Stimulated activated naive B cell treated with anti-CD40 and anti-IgM and Interleukin-4, amounts not matched to agents 10 μg/mL and 1 μg/mL and 100 μg/mL, for 72 hours (primary cell): ENCODE results near the gene MYEOV.
A peak's percentile ranks its signal among the peaks of the same experiment; 100 is the strongest.

Source experiments
- ATAC-seq, 2 donors: fragments of 150-1000 bp; cut with Tn5 transposase; replicated peaks; 2 replicates each; pipeline ENCODE4 v1.10.0; 2021; ENCODE audit warnings: moderate library complexity in 1 of 2
- DNase-seq: peaks from one replicate; pipeline ENCODE4 v3.0.0; 2021
- H3K27ac Mint-ChIP-seq: one replicate; pipeline ENCODE4 v1.8.0; 2022; ENCODE audit warnings: mild to moderate bottlenecking, mixed read lengths
- H3K27me3 Mint-ChIP-seq, 2 donors: one replicate each; pipeline ENCODE4 v1.8.0; 2022; ENCODE audit warnings: mixed read lengths in 2 of 2
- H3K36me3 Mint-ChIP-seq, 2 donors: one replicate each; pipeline ENCODE4 v1.8.0; 2022; ENCODE audit warnings: mixed read lengths in 2 of 2, mild to moderate bottlenecking in 1 of 2
- H3K4me1 Mint-ChIP-seq, 2 donors: one replicate each; pipeline ENCODE4 v1.8.0; 2022; ENCODE audit warnings: mixed read lengths in 2 of 2, mild to moderate bottlenecking in 1 of 2
- H3K4me3 Mint-ChIP-seq, 2 donors: one replicate each; pipeline ENCODE4 v1.8.0; 2022; ENCODE audit warnings: mild to moderate bottlenecking in 2 of 2, mixed read lengths in 2 of 2, moderate library complexity in 1 of 2
- H3K9me3 Mint-ChIP-seq, 2 donors: one replicate each; pipeline ENCODE4 v1.8.0; 2022; ENCODE audit warnings: mixed read lengths in 2 of 2, mild to moderate bottlenecking in 1 of 2

MYEOV gene

DNA sequence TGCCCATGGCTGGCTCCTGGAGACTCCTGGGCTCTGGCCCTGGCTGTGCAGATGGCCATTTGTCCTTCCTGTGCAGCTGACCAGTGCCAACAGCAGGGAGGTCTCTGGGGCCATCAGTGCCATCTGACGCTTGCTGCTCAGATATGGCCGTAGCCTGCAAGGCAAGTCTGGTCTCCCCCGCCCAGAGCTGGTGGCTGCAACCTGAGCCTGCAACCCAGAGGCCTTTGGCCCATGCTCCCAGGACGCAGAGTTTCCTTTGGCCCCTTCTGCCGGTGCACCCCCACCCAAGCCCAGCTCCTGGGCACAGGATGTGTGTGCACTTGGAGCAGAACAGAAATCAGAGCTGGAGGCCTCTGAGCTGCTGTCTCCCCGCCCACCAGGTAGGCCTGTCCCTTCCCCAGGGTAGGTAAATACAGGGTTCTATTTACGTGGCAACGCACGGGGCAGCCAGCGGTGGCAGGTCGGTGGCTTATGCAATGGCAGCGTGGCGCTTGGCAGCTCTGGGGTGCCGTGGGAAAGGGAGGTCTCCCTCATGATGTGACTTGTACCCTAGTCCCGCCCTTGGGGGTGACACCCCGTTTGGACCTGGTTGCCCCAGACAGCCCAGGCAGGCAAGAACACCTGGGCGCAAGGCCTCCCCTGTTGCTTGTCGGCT is 21.0 kb upstream of the MYEOV start:
- H3K9me3 Mint-ChIP-seq: peaks cover 5% of the 10 kb centered on the region in 2 donors
- no peak for ATAC-seq
- peaks cover 15 to 22% of the 10 kb centered on the region in 2 donors for H3K4me1 Mint-ChIP-seq
- no peak for DNase-seq
- no peaks in the 10 kb centered on the region for H3K36me3 Mint-ChIP-seq
- no peak overlapping the region for H3K4me3 Mint-ChIP-seq
- H3K27ac Mint-ChIP-seq: no peak overlapping the region
- peaks cover 6% of the 10 kb centered on the region in 2 donors for H3K27me3 Mint-ChIP-seq

DNA sequence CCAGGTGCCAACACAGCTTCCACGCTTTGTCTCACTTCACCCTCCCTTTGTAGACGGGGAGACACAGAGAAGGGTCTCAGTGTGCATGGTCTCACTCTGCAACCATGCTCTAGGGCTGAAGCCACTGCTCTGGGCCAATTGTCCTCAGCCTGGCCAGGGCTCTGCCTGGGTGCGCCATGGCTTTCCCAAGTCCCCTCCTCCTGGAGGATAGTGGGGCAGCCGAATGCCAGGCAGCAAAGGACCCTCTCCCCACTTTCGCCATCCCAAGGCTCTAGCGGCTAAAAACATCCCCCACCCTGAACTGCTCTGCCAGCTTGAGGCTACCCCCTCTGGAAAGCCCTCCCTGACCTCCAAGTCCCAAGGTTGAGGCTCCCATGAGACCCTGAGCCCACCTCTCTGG is 20.4 kb upstream of the MYEOV start:
- ATAC-seq: no peak
- Mint-ChIP-seq H3K4me1 (peaks cover 16 to 22% of the 10 kb centered on the region in 2 donors), H3K36me3 (no peaks in the 10 kb centered on the region), H3K4me3 (no peak overlapping the region), H3K9me3 (peaks cover 5% of the 10 kb centered on the region in 2 donors), H3K27ac (no peak overlapping the region), H3K27me3 (peaks cover 6% of the 10 kb centered on the region in 2 donors)
- no peak for DNase-seq

DNA sequence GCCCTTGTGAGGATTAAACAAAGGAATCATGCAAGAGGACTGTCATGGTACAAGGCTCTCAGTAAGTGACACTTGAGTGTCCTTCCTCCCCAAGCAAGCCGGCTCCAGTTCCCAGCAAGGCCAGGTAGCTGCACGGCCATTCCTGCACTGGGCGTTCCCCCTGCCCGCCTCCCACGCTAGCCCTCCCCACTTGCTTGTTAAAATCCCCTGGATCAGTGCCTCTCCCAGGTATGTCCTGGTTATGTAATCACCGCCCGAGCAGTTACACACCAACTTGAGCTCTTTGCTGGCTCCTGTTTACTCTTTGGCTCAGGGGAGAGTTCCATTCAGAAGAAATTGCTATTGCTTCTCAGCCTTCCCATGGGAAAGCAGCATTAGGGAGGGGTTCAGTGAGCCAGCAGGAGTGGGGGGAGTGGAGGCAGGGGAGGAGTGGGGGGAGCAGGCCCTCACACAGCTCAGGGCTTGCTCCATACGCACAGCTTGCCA is 19.4 kb upstream of the MYEOV start:
- Mint-ChIP-seq H3K27me3 (peaks cover 6% of the 10 kb centered on the region in 2 donors), H3K4me1 (peaks cover 16 to 22% of the 10 kb centered on the region in 2 donors), H3K4me3 (no peak overlapping the region), H3K36me3 (no peaks in the 10 kb centered on the region), H3K9me3 (peaks cover 5% of the 10 kb centered on the region in 2 donors), H3K27ac (no peak overlapping the region)
- no peak for DNase-seq
- no peak for ATAC-seq

DNA sequence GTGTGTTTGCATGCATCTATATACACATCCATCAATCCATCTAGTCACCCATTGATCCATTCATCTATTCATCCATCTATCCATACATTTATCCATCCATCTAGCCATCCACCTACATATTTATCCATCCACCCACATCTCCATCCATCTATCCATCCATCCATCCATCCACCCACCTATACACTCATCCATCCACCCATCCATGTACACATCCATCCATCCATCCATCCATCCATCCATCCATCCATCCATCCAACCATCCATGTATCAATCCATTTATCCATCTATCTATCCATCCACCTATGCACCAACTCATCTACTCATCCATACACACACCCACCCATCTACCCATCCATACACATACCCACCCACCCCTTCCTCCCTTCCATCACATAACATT is 18.8 kb upstream of the MYEOV start:
- Mint-ChIP-seq H3K4me1 (peaks cover 16 to 22% of the 10 kb centered on the region in 2 donors), H3K27me3 (peaks cover 6% of the 10 kb centered on the region in 2 donors), H3K4me3 (no peak overlapping the region), H3K9me3 (peaks cover 5% of the 10 kb centered on the region in 2 donors), H3K27ac (no peak overlapping the region), H3K36me3 (no peaks in the 10 kb centered on the region)
- ATAC-seq (no peak), DNase-seq (no peak)

DNA sequence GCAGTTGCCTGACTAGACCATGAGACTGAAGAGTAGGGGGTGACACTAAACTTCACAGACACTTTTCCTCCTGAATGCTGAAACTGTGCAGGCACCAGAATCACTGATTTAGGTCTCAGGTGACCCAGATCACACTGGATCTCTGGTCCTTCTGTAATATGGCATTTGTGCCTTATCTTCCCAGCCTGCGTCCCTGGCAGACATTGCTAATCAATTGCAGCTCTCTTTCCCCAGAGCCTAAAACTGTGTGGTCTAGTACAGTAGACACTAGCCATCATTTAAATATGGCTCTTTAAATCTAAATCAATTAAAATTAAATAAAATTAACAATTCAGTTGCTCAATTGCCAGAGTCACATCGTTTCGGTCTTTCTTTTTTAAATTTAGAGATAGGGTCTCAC is 17.8 kb upstream of the MYEOV start:
- peaks cover 5% of the 10 kb centered on the region in 2 donors for H3K9me3 Mint-ChIP-seq
- H3K27ac Mint-ChIP-seq: no peak overlapping the region
- no peaks in the 10 kb centered on the region for H3K36me3 Mint-ChIP-seq
- H3K4me3 Mint-ChIP-seq: no peak overlapping the region
- peaks cover 16 to 20% of the 10 kb centered on the region in 2 donors for H3K4me1 Mint-ChIP-seq
- peaks cover 6% of the 10 kb centered on the region in 2 donors for H3K27me3 Mint-ChIP-seq
- DNase-seq (no peak), ATAC-seq (no peak)

DNA sequence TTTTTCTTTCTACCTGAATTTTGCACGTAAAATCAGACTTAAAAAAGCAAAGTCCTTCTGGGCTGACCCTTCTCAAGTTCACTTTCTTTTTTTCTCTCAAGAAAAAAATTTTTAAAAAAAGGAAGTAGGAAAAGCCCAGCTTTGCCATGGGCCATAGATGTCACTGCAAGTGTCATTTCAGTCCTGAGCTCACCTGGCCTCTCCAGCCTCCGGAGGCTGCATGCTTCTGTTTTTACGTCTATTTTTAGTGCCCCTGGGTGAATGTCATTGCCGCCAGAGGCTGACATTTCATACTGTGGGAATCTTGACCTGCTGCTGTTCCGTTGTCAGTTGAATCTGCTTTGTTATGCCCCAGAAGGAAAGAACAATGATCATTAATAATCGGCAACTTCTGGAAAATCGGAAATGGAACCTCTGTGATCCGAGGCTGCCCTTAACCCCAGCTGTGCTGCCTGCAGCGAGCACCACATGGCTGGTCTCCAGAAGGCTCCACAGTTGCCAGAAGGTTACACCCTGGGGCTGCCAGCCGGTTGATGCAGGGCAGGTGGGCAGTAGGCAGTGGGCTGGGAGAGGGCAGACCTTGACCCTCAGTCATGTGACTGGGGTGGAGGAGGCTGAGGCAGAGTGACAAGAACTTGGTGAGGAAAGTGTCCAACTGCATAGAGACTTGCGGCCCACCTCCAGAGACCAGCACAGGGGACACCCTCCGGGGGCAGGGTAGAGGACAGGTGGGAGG is 16.7 kb upstream of the MYEOV start:
- Mint-ChIP-seq H3K27ac (peak overlapping the region; percentile 92), H3K9me3 (peaks cover under 1% of the 10 kb centered on the region in 2 donors), H3K4me1 (peaks cover 16 to 19% of the 10 kb centered on the region in 2 donors), H3K36me3 (no peaks in the 10 kb centered on the region), H3K4me3 (peak overlapping the region; percentile 56 to 73), H3K27me3 (peaks cover 6% of the 10 kb centered on the region in 2 donors)
- peak; percentile 46 for DNase-seq
- ATAC-seq: peak; percentile 91 to 94

DNA sequence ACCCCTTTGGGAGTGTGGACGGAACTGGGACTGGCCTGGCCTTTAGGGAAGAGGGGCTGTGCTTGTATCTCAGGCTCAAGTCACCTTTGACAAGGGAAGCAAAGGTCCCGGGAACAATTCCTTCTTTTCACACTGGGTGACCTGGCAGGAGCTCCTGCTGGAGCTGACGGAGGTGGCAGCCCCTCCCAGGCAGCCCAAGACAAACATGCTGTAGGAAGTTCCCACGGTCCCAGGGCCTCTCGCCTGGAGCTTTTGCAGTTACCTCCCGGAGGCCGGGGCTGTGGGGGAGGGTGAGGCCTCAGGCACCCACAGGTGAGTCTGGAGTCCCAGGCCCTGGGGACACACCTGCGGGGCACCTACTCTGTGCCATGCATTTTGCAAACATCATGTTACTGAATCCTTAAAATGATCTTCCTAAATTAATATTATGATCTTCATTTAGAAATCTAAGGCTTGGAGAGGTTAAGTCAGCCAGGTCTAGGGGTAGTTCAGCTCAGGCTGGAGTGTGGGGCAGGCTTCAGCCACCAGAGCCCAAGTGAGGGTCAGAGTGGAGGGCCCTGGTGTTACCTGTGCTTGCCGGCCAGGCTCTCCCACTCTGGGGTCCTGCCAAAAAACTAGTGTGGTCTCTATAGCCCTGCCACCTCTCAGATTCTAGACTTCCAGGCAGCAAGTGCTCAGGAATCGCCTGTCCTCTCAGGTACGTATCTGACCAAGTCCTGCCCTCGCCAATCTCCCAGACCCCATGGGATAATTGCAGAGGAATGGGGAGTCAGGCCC is 15.7 kb upstream of the MYEOV start:
- no peak for ATAC-seq
- H3K4me1 Mint-ChIP-seq: peaks cover 16 to 19% of the 10 kb centered on the region in 2 donors
- H3K9me3 Mint-ChIP-seq: no peaks in the 10 kb centered on the region
- no peak overlapping the region for H3K4me3 Mint-ChIP-seq
- H3K27me3 Mint-ChIP-seq: peaks cover 6 to 8% of the 10 kb centered on the region in 2 donors
- no peak for DNase-seq
- peaks cover 0 to 2% of the 10 kb centered on the region in 2 donors for H3K36me3 Mint-ChIP-seq
- H3K27ac Mint-ChIP-seq: no peak overlapping the region

DNA sequence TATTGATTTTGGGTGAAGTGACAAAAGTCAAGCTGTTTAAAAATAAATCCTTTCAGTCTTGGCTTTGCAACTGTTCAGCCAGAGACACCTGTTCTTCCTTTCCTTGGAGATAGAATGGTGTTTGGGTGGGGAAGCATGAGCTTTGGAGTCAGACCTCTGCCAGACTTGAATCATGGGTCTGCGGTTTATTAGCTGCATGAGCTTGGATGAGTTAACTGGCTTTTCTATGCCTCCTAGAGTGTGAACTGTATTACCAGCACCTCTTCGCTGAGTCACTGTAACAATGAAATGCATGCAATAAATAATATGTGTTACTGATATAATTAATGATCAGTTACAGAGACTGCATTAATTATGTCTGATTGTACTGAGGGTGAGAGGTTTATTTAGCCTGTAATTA is 13.5 kb upstream of the MYEOV start:
- peaks cover 13 to 14% of the 10 kb centered on the region in 2 donors for H3K27me3 Mint-ChIP-seq
- no peaks in the 10 kb centered on the region for H3K9me3 Mint-ChIP-seq
- H3K36me3 Mint-ChIP-seq: peaks cover 0 to 4% of the 10 kb centered on the region in 2 donors
- no peak for ATAC-seq
- peaks cover 9 to 16% of the 10 kb centered on the region in 2 donors for H3K4me1 Mint-ChIP-seq
- DNase-seq: no peak
- H3K4me3 Mint-ChIP-seq: no peak overlapping the region
- no peak overlapping the region for H3K27ac Mint-ChIP-seq

DNA sequence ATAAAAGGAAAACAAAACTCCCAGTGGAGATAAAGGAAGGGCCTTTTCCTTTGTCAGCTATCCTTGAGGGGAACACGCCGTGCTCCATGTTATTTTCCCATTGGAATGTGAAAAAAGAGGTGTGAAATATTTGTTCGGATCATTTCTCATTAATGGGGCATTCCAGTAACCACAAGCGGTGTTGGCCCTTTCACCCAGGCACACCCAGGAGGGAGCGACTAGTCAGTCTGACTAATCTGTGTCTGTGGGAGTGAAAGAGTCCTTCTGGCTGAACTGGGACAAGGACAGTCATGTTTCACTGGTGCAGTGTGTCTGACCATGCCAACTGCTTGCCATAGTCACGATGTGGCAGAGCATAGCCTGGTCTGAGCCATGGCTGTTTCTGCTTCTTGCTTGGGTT is 13.0 kb upstream of the MYEOV start:
- peaks cover 16 to 17% of the 10 kb centered on the region in 2 donors for H3K27me3 Mint-ChIP-seq
- no peak for ATAC-seq
- H3K4me3 Mint-ChIP-seq: no peak overlapping the region
- no peaks in the 10 kb centered on the region for H3K9me3 Mint-ChIP-seq
- no peak for DNase-seq
- H3K4me1 Mint-ChIP-seq: peaks cover 9 to 16% of the 10 kb centered on the region in 2 donors
- H3K27ac Mint-ChIP-seq: no peak overlapping the region
- peaks cover 0 to 4% of the 10 kb centered on the region in 2 donors for H3K36me3 Mint-ChIP-seq

DNA sequence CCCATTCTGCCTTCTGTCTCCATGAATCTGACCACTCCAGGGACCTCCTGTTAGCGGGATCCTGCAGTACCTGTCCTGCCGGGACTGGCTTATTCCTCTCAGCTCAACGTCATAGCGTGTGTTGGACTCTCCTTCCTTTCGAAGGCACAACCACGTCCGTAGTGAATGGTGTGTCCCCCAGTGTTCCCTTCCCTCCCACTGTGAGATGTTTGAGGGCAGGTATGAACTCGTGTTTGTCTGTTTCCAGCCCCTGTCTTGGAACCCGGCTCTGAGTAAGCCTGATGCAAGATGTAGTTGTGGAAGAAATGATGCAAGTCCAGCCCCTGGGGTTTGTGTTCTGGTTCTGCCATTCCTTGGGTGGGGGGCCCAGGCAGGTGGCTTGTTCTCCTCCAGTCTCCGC is 10.5 kb upstream of the MYEOV start:
- DNase-seq (no peak), ATAC-seq (no peak)
- H3K27me3 Mint-ChIP-seq: peaks cover 16 to 17% of the 10 kb centered on the region in 2 donors
- H3K9me3 Mint-ChIP-seq: no peaks in the 10 kb centered on the region
- H3K4me1 Mint-ChIP-seq: peaks cover 0 to 2% of the 10 kb centered on the region in 2 donors
- H3K4me3 Mint-ChIP-seq: no peak overlapping the region
- H3K36me3 Mint-ChIP-seq: peaks cover 0 to 4% of the 10 kb centered on the region in 2 donors
- no peak overlapping the region for H3K27ac Mint-ChIP-seq

DNA sequence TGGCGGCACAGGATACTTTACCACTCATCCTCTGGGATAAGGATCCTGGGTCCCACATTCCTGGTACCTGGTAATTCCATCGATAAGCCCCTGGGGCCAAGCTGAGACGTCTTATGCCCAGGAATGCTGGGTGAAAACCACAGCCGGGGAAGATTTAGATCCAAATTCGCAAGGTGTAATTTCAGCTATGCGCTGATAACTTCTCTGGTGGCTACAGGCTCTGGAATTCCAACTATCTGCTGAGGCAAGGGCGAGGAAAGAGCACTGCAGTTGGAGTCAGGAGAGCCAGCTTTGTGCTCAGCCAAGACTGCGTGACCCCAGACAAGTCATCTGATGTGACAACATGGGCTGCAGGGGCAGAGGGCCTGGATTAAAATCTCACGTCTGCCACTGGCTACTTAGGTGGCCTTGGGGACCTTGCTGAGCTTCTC is 9.9 kb upstream of the MYEOV start:
- peaks cover 16 to 17% of the 10 kb centered on the region in 2 donors for H3K27me3 Mint-ChIP-seq
- no peak overlapping the region for H3K27ac Mint-ChIP-seq
- no peak for DNase-seq
- no peak for ATAC-seq
- H3K9me3 Mint-ChIP-seq: no peaks in the 10 kb centered on the region
- no peak overlapping the region for H3K4me3 Mint-ChIP-seq
- H3K36me3 Mint-ChIP-seq: peaks cover 0 to 4% of the 10 kb centered on the region in 2 donors
- H3K4me1 Mint-ChIP-seq: peaks cover 0 to 2% of the 10 kb centered on the region in 2 donors

DNA sequence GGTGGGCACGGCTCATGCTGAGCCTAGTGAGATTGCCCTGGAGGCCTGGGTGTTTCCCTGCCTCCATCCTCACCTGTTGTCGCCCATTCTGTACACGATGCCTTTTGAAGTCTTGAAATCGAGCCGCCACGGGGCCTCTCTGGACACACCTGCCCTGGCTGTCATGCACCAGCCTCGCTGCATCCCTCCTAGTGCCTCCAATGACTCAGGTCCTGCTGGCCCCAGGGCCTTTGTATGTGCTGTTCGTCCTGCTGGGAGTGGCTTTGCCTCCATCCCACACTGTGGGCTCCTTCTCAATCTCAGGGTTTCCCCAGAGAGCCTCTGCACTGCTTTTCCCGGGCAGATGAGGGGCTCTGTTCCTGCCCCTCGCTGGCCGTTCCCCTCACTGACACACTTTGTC is 8.9 kb upstream of the MYEOV start:
- H3K36me3 Mint-ChIP-seq: peaks cover 0 to 4% of the 10 kb centered on the region in 2 donors
- H3K4me1 Mint-ChIP-seq: peaks cover 0 to 2% of the 10 kb centered on the region in 2 donors
- ATAC-seq (no peak), DNase-seq (no peak)
- no peaks in the 10 kb centered on the region for H3K9me3 Mint-ChIP-seq
- peaks cover 16 to 17% of the 10 kb centered on the region in 2 donors for H3K27me3 Mint-ChIP-seq
- H3K4me3 Mint-ChIP-seq: no peak overlapping the region
- no peak overlapping the region for H3K27ac Mint-ChIP-seq

DNA sequence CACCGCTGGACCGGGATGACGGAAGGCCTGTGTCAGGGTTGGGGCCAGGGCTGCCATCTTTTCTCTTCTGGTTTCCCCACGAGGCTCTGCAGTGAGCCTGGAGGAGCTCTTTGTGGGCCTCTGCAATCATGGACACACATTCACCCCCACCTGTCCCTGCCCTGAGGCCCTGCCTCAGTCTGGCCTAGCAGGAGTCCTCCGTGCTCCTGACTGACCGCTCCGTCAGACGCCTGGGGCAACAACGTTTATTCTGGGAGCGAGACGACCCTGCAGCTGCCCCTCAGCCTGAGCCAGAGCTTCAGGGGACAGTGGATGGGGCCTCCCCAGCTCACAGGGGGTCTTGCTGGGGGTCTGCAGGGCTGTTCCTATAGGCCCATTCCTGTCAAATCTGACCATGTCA is 8.2 kb upstream of the MYEOV start:
- Mint-ChIP-seq H3K9me3 (no peaks in the 10 kb centered on the region), H3K36me3 (peaks cover 0 to 4% of the 10 kb centered on the region in 2 donors), H3K4me1 (peaks cover 0 to 2% of the 10 kb centered on the region in 2 donors), H3K4me3 (no peak overlapping the region), H3K27me3 (peaks cover 16 to 17% of the 10 kb centered on the region in 2 donors), H3K27ac (peak overlapping the region; percentile 31)
- DNase-seq (no peak), ATAC-seq (no peak)
